ENCODE data around the gene NFATC2IP. TPM values are rescaled to one million over a fixed set of nuclear protein-coding genes. Genes with fewer than 3 reads are reported as not detected.

Gene NFATC2IP
- polyA plus RNA-seq, 2 of the 4 experiments (the other 2 are of a cell fraction), result 29.7 to 32.2 TPM

- no peak overlapping the region for H3K4me3 ChIP-seq
- H3K4me2 ChIP-seq, result no peak overlapping the region
- ATAC-seq (no peak), DNase-seq (ENCODE audit: low read depth in 1 of 2, low spot score in 1 of 2) (no peak), FAIRE-seq (no peak)
- no peak overlapping the region for H3K27ac ChIP-seq
- POLR2A ChIA-PET, result interaction anchor here (1.2 kb wide), 1 partner anchor 10 kb away, joined by 3 read pairs; no protein-coding TSS in a partner anchor
- no peaks in the 10 kb centered on the region for H3K9me3 ChIP-seq
- H3K4me1 ChIP-seq, result no peaks in the 10 kb centered on the region
- TF ChIP-seq ZC3H11A (IDR thresholded peaks at IDR 0.05) (no peak), POLR2AphosphoS2 (conservative IDR thresholded peaks at IDR 0.05; ENCODE audit: low read length) (no peak), NFE2L2 (conservative IDR thresholded peaks at IDR 0.05; ENCODE audit: low read length) (no peak), RFX5 (IDR thresholded peaks at IDR 0.05) (no peak), FOSL2 (IDR thresholded peaks at IDR 0.05) (no peak), FOSL2 (CRISPR knock-in tag; IDR thresholded peaks at IDR 0.05) (no peak), BHLHE40 (IDR thresholded peaks at IDR 0.05; ENCODE audit: low read depth, low read length) (no peak), ATOH8 (CRISPR knock-in tag; IDR thresholded peaks at IDR 0.05; ENCODE audit: low read depth) (no peak), HOXB13 (CRISPR knock-in tag; IDR thresholded peaks at IDR 0.05; ENCODE audit: low read depth) (no peak), CEBPB (IDR thresholded peaks at IDR 0.05) (no peak), HMGXB4 (CRISPR knock-in tag; IDR thresholded peaks at IDR 0.05; ENCODE audit: borderline replicate concordance) (no peak), SMC3 (IDR thresholded peaks at IDR 0.05) (no peak), JUN (IDR thresholded peaks at IDR 0.05) (no peak), USF2 (IDR thresholded peaks at IDR 0.05) (no peak), KDM5A (IDR thresholded peaks at IDR 0.05) (no peak)
- WGBS (ENCODE audit: missing lambda C conversion rate), result 91% methylated on average over 3 of the region's 3 CpGs
- CTCF ChIA-PET, result interaction anchor here (0.7 to 2.6 kb wide), 2 partner anchors 9 kb away, joined by 3 to 15 read pairs; partner anchors contain the start of gene SPNS1
Measured at GRCh38 chr16:28964072-28964471, 13.3 kb downstream of the NFATC2IP start.

- FAIRE-seq, result no peak
- DNase-seq (ENCODE audit: low read depth in 1 of 2, low spot score in 1 of 2), result no peak
- no peak for ATAC-seq
- Histone ChIP-seq H3K4me2 (no peak overlapping the region), H3K4me3 (no peak overlapping the region), H3K4me1 (no peaks in the 10 kb centered on the region), H3K9me3 (no peaks in the 10 kb centered on the region), H3K27ac (no peak overlapping the region)
- ChIA-PET POLR2A (interaction anchor here (1.2 kb wide), 1 partner anchor 9 kb away, joined by 3 read pairs; no protein-coding TSS in a partner anchor), CTCF (interaction anchor here (2.6 kb wide), 1 partner anchor 9 kb away, joined by 15 read pairs; the partner anchor contains the start of gene SPNS1)
- WGBS (ENCODE audit: missing lambda C conversion rate), result 90% methylated on average over 2 of the region's 2 CpGs
- TF ChIP-seq JUN (IDR thresholded peaks at IDR 0.05) (no peak), HDAC2 (IDR thresholded peaks at IDR 0.05) (no peak), RNF2 (IDR thresholded peaks at IDR 0.05; ENCODE audit: borderline replicate concordance, low read depth) (no peak), TFCP2L1 (CRISPR knock-in tag; IDR thresholded peaks at IDR 0.05) (no peak), CTCF (IDR thresholded peaks at IDR 0.05) (no peak), MAFK (IDR thresholded peaks at IDR 0.05; ENCODE audit: partially characterized antibody) (no peak), CHD4 (IDR thresholded peaks at IDR 0.05; ENCODE audit: borderline replicate concordance) (no peak), TP53 (CRISPR knock-in tag; IDR thresholded peaks at IDR 0.05) (no peak), JUNB (IDR thresholded peaks at IDR 0.05) (no peak), FOSL2 (IDR thresholded peaks at IDR 0.05) (no peak), FOSL2 (CRISPR knock-in tag; IDR thresholded peaks at IDR 0.05) (no peak), BCL3 (IDR thresholded peaks at IDR 0.05) (no peak), ATOH8 (CRISPR knock-in tag; IDR thresholded peaks at IDR 0.05; ENCODE audit: low read depth) (no peak), PHF8 (IDR thresholded peaks at IDR 0.05; ENCODE audit: borderline replicate concordance, low read depth) (no peak), ELK1 (IDR thresholded peaks at IDR 0.05; ENCODE audit: low read depth, low read length) (no peak), EHMT2 (IDR thresholded peaks at IDR 0.05; ENCODE audit: low read depth) (no peak), USF2 (IDR thresholded peaks at IDR 0.05) (no peak), CBX2 (IDR thresholded peaks at IDR 0.05; ENCODE audit: borderline replicate concordance, low read depth) (no peak)
Measured at GRCh38 chr16:28964496-28964895, 13.8 kb downstream of the NFATC2IP start.

All from A549 (cell line).